GM21737 (cell line): ENCODE measurements around the gene TNFAIP1.
"Not testable (repeated sequence)": the region's sequence is repeated elsewhere in the genome, so short reads cannot be mapped to it uniquely, and the experiment has no call there.

Experiments used
- ATAC-seq: cut with Tn5 transposase; IDR thresholded peaks from one replicate; pipeline ENCODE4 v1.9.1; 2021; ENCODE audit warnings: mild to moderate bottlenecking, moderate library complexity; ENCODE audit not compliant: unreplicated experiment

TNFAIP1 gene

GRCh38 chr17:28335201-28335958, at the start of gene TNFAIP1, which contains the start of gene IFT20:
TSS of gene TNFAIP1 (plus strand) at chr17:28335761. CDS start at chr17:28339522, 3,761 bp downstream.
TSS of gene IFT20 (minus strand) at chr17:28335472. CDS start at chr17:28331985, 3,487 bp downstream.
- ATAC-seq, result peak; percentile 96

GRCh38 chr17:28285965-28286364, 49.6 kb upstream of the TNFAIP1 start:
- no peak for ATAC-seq

- ATAC-seq, result no peak
Measured at GRCh38 chr17:28290703-28291102, 44.9 kb upstream of the TNFAIP1 start.

- ATAC-seq, result no peak
Measured at GRCh38 chr17:28291780-28292330, 43.7 kb upstream of the TNFAIP1 start.

- ATAC-seq, result not testable (repeated sequence)
Measured at GRCh38 chr17:28292878-28293277, 42.7 kb upstream of the TNFAIP1 start.

- ATAC-seq, result no peak
Measured at GRCh38 chr17:28293994-28294393, 41.6 kb upstream of the TNFAIP1 start.

GRCh38 chr17:28295677-28296578, 39.6 kb upstream of the TNFAIP1 start:
- ATAC-seq, result no peak

- ATAC-seq, result no peak
Measured at GRCh38 chr17:28298449-28298848, 37.1 kb upstream of the TNFAIP1 start.

- no peak for ATAC-seq
Measured at GRCh38 chr17:28306954-28307401, 28.6 kb upstream of the TNFAIP1 start.

- ATAC-seq, result no peak
Measured at GRCh38 chr17:28313841-28314240, 21.7 kb upstream of the TNFAIP1 start.

- ATAC-seq, result no peak
Measured at GRCh38 chr17:28315846-28316705, 19.5 kb upstream of the TNFAIP1 start.

- no peak for ATAC-seq
Measured at GRCh38 chr17:28317099-28317965, 18.2 kb upstream of the TNFAIP1 start.

- peak; percentile 8 for ATAC-seq
Measured at GRCh38 chr17:28317966-28318758, 17.4 kb upstream of the TNFAIP1 start.

- ATAC-seq, result peak; percentile 94
Measured at GRCh38 chr17:28318759-28319597, 16.6 kb upstream of the TNFAIP1 start, which contains the start of gene TMEM97. TSS of gene TMEM97 (plus strand) at chr17:28319200. CDS start at chr17:28319240, 40 bp downstream.

- no peak for ATAC-seq
Measured at GRCh38 chr17:28319598-28319935, 16.0 kb upstream of the TNFAIP1 start.

- no peak for ATAC-seq
Measured at GRCh38 chr17:28320215-28321061, 15.1 kb upstream of the TNFAIP1 start.

- no peak for ATAC-seq
Measured at GRCh38 chr17:28324267-28324745, 11.3 kb upstream of the TNFAIP1 start.
